22Rv1 (cell line): ENCODE results near the gene ITSN2.

Source experiments
- CTCF ChIP-seq: fragments of 450-650 bp; IDR thresholded peaks from 2 replicates; pipeline ENCODE4 v1.5.1; 2017; ENCODE audit warnings: mild to moderate bottlenecking
- ZFX ChIP-seq: fragments of 450-650 bp; IDR thresholded peaks from 2 replicates; pipeline ENCODE4 v1.6.1; 2017; ENCODE audit warnings: antibody characterized with exemption, borderline replicate concordance

GRCh38 chr2:24176326-24176725 is 184.0 kb downstream of the ITSN2 start:
- TF ChIP-seq CTCF (no peak), ZFX (no peak)
